ENCODE measurements around the gene TNPO2. TPM values are rescaled to one million over a fixed set of nuclear protein-coding genes. Genes with fewer than 3 reads are reported as not detected.

The TNPO2 gene
- total and polyA plus RNA-seq, 2 of the 13 experiments (the other 11 are each of a cell fraction or from before 2014, with no cell fraction given): 31.7 to 61.0 TPM

DNA sequence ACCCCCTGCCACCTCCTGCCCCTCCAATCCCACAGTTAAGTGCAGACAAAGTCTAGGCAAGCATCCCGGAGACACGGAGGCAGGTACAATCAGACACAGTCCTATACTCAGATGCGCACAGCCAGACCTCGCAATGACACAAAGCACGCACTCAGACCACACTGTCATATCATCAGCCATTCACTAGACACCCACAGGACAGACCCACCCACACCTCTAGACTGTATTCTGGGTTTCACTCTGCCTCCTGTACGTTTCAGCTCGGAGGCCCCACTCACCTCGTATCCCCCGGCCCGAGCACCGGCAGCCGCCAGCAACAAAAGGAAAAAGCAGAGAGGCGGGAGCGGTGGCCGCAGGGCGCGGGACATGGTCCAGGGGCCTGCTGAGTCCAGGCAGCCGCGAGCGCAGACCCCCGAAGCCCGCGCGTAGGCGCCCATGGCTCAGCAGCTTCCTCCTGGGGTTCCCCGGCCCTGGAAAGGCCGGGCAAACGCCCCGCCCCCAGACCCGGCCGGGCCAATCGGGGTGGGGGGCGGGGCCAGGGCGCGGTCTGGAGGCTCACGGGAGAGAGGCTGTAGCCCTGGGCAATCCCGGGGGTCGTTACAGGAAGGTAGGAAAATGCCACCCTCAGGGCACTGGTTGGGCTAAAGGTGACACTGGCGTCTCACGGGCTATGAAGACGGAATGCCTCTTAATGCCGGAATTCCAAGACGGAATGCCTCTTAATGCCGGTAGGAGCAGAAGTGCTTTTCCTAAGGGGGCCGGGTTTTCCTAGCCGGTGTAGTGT, 57.3 kb downstream of the TNPO2 start, which contains the start of the genes MAN2B1 and WDR83 (continued):
- no peak for TF ChIP-seq ZNF256 (CRISPR knock-in tag; conservative IDR thresholded peaks at IDR 0.05)
- no peak for TF ChIP-seq ZSCAN9 (CRISPR knock-in tag; IDR thresholded peaks at IDR 0.05; ENCODE audit: borderline replicate concordance)
- TF ChIP-seq FOSL1 (CRISPR knock-in tag; IDR thresholded peaks at IDR 0.05; ENCODE audit: borderline replicate concordance): no peak
- TF ChIP-seq SP4 (CRISPR knock-in tag; IDR thresholded peaks at IDR 0.05): peak; percentile 79
- TF ChIP-seq TCF12 (IDR thresholded peaks at IDR 0.05): no peak
- no peak for TF ChIP-seq TCF12 (CRISPR knock-in tag; IDR thresholded peaks at IDR 0.05)
- TF ChIP-seq ZNF446 (CRISPR knock-in tag; IDR thresholded peaks at IDR 0.05): no peak
- no peak for TF ChIP-seq WIZ (CRISPR knock-in tag; IDR thresholded peaks at IDR 0.05)
- peak; percentile 73; the same call in 1 of the 2 replicates for TF ChIP-seq MAF1 (CRISPR knock-in tag; IDR thresholded peaks at IDR 0.05; ENCODE audit: borderline replicate concordance)
- TF ChIP-seq, protein P1, sequence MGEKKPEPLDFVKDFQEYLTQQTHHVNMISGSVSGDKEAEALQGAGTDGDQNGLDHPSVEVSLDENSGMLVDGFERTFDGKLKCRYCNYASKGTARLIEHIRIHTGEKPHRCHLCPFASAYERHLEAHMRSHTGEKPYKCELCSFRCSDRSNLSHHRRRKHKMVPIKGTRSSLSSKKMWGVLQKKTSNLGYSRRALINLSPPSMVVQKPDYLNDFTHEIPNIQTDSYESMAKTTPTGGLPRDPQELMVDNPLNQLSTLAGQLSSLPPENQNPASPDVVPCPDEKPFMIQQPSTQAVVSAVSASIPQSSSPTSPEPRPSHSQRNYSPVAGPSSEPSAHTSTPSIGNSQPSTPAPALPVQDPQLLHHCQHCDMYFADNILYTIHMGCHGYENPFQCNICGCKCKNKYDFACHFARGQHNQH (CRISPR knock-in tag; IDR thresholded peaks at IDR 0.05): peak; percentile 54; the same call in 1 of the 2 replicates
- no peak for TF ChIP-seq JUND (CRISPR knock-in tag; IDR thresholded peaks at IDR 0.05)
- TF ChIP-seq, protein P2, sequence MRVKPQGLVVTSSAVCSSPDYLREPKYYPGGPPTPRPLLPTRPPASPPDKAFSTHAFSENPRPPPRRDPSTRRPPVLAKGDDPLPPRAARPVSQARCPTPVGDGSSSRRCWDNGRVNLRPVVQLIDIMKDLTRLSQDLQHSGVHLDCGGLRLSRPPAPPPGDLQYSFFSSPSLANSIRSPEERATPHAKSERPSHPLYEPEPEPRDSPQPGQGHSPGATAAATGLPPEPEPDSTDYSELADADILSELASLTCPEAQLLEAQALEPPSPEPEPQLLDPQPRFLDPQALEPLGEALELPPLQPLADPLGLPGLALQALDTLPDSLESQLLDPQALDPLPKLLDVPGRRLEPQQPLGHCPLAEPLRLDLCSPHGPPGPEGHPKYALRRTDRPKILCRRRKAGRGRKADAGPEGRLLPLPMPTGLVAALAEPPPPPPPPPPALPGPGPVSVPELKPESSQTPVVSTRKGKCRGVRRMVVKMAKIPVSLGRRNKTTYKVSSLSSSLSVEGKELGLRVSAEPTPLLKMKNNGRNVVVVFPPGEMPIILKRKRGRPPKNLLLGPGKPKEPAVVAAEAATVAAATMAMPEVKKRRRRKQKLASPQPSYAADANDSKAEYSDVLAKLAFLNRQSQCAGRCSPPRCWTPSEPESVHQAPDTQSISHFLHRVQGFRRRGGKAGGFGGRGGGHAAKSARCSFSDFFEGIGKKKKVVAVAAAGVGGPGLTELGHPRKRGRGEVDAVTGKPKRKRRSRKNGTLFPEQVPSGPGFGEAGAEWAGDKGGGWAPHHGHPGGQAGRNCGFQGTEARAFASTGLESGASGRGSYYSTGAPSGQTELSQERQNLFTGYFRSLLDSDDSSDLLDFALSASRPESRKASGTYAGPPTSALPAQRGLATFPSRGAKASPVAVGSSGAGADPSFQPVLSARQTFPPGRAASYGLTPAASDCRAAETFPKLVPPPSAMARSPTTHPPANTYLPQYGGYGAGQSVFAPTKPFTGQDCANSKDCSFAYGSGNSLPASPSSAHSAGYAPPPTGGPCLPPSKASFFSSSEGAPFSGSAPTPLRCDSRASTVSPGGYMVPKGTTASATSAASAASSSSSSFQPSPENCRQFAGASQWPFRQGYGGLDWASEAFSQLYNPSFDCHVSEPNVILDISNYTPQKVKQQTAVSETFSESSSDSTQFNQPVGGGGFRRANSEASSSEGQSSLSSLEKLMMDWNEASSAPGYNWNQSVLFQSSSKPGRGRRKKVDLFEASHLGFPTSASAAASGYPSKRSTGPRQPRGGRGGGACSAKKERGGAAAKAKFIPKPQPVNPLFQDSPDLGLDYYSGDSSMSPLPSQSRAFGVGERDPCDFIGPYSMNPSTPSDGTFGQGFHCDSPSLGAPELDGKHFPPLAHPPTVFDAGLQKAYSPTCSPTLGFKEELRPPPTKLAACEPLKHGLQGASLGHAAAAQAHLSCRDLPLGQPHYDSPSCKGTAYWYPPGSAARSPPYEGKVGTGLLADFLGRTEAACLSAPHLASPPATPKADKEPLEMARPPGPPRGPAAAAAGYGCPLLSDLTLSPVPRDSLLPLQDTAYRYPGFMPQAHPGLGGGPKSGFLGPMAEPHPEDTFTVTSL (CRISPR knock-in tag; IDR thresholded peaks at IDR 0.05; ENCODE audit: borderline replicate concordance): no peak
- no peak for TF ChIP-seq ZNF331 (CRISPR knock-in tag; IDR thresholded peaks at IDR 0.05)
- 0 out of 2 replicates have a peak, but pooled peaks have one; percentile 28 for TF ChIP-seq TGIF2 (CRISPR knock-in tag; IDR thresholded peaks at IDR 0.05)
- no peak for TF ChIP-seq SUZ12 (IDR thresholded peaks at IDR 0.05; ENCODE audit: low read depth, low read length)
- no peak for TF ChIP-seq ARID2 (CRISPR knock-in tag; IDR thresholded peaks at IDR 0.05; ENCODE audit: borderline replicate concordance)
- TF ChIP-seq, protein P3, sequence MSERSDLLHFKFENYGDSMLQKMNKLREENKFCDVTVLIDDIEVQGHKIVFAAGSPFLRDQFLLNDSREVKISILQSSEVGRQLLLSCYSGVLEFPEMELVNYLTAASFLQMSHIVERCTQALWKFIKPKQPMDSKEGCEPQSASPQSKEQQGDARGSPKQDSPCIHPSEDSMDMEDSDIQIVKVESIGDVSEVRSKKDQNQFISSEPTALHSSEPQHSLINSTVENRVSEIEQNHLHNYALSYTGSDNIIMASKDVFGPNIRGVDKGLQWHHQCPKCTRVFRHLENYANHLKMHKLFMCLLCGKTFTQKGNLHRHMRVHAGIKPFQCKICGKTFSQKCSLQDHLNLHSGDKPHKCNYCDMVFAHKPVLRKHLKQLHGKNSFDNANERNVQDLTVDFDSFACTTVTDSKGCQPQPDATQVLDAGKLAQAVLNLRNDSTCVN (CRISPR knock-in tag; IDR thresholded peaks at IDR 0.05; ENCODE audit: borderline replicate concordance): no peak
- no peak for TF ChIP-seq DNMT1 (CRISPR knock-in tag; IDR thresholded peaks at IDR 0.05)
- TF ChIP-seq ELF1 (CRISPR knock-in tag; IDR thresholded peaks at IDR 0.05): no peak
- TF ChIP-seq, protein P4, sequence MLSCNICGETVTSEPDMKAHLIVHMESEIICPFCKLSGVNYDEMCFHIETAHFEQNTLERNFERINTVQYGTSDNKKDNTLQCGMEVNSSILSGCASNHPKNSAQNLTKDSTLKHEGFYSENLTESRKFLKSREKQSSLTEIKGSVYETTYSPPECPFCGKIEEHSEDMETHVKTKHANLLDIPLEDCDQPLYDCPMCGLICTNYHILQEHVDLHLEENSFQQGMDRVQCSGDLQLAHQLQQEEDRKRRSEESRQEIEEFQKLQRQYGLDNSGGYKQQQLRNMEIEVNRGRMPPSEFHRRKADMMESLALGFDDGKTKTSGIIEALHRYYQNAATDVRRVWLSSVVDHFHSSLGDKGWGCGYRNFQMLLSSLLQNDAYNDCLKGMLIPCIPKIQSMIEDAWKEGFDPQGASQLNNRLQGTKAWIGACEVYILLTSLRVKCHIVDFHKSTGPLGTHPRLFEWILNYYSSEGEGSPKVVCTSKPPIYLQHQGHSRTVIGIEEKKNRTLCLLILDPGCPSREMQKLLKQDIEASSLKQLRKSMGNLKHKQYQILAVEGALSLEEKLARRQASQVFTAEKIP (CRISPR knock-in tag; IDR thresholded peaks at IDR 0.05; ENCODE audit: borderline replicate concordance): no peak
- no peak for TF ChIP-seq ZNF451 (CRISPR knock-in tag; IDR thresholded peaks at IDR 0.05)
- TF ChIP-seq KLF13 (CRISPR knock-in tag; IDR thresholded peaks at IDR 0.05): no peak
